CD1c-positive myeloid dendritic cell (primary cell): ENCODE data around the gene UVSSA.
"Not testable (repeated sequence)": the region's sequence is repeated elsewhere in the genome, so short reads cannot be mapped to it uniquely, and the experiment has no call there.

Source experiments
- DNase-seq: peaks from one replicate; pipeline ENCODE4 v3.0.0-alpha.2; 2016; ENCODE audit errors: extremely low spot score

UVSSA gene

DNA sequence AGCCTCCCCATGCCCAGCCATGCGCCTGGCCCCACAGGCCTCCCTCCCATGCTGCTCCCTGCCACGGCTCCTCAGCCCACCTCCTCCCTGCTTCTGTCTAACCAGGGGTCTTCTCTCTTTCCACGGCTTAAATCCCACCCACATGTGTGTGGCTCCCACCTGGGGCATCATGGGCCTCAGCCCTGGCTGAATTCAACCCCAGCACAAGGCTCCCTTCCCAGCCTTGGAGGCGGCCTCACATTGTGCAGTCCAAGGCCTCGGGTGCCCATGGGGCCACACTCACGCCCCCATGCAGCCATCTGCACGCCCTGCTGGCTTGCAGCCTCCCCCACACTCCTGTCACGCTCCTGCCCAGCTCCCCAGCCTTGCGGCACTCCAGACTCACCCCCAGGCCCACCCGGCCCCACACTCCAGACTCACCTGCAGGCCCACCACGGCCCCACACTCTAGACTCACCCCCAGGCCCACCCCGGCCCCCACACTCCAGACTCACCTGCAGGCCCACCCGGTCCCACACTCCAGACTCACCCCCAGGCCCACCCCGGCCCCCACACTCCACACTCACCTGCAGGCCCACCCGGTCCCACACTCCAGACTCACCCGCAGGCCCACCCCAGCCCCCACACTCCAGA lies 30.4 kb upstream of the UVSSA start:
- DNase-seq = no peak

DNA sequence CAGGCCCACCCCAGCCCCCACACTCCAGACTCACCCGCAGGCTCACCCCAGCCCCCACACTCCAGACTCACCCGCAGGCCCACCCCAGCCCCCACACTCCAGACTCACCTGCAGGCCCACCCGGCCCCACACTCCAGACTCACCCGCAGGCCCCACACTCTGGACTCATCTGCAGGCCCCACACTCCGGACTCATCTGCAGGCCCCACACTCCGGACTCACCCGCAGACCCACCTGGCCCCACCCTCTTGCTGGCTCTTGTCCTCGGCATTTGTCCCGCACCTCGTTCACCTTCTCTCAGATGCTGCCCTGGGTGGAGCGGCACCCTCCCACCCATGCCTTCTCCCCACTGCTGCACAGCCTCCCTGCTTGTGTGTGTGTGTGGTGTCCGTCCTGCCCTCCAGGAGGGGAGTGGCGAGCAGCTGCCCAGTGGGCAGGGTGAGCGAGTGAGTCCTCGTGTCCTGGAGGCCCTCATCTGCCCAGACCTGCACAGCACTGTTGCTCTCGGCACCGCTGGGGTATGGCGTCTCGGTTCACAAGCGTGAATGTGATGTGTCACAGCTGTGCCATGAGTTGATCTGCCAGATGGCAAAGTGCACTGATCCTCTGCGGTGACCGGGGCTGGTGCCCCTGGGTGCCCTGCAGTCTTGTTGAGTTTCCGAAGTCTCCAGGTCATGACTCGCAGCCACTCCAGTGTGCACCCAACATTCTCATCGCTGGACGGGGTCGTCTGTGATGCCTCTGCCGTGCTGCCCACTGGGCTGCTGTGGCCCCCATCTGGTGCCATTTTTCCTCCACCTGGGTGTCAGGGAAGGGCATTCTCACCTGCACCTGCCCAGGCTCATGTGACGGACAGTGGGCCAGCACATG lies 29.6 kb upstream of the UVSSA start:
- DNase-seq = no peak

DNA sequence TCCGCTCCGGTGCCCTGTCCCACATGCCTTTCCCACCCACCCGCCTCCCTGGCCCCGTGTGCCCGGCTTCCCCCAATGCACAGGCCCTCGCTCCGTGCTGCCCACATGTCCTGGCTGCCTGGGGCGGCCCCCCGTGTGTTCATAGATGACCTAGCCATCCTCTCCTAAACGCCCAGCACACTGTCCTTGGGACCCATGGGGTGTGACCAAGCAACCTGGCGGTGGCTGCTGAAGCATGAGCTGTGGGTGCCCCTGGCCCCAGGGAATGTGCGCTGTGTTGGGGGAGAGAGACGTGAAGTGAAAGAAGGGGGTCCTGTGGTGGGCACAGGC lies 29.0 kb upstream of the UVSSA start:
- no peak for DNase-seq

DNA sequence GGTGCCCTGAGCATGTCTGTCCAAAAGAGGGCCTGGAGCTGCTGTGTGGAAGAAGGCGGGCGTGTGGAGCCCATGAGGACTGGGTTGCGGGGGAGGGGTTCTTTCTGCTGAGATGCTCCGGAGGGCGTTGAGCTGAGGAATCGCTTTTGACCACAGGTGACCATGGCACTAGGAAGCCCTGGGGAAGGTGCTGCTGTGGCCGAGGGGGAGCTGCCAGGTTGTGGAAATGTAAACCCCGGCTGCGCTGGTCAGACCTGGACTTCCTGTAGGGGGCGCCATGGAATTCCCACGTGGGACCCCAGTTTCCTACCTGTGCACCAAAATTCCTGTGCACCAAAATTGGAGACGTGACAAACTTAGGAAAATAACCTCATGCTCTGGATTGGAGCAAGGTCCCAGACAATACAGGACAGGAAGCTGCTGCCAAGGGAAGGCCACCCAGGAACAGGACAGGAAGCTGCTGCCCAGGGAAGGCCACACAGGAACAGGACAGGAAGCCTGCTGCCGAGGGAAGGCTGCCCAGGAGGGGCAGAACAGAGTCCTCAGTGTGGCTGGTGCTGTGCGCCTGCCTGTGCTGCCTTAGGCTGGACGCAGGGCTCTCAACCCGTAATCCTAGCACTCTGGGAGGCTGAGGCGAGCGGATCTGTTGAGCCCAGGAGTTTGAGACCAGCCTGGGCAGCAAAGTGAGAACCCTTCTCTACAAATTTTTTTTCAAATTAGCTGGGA lies 28.4 kb upstream of the UVSSA start:
- DNase-seq = no peak

DNA sequence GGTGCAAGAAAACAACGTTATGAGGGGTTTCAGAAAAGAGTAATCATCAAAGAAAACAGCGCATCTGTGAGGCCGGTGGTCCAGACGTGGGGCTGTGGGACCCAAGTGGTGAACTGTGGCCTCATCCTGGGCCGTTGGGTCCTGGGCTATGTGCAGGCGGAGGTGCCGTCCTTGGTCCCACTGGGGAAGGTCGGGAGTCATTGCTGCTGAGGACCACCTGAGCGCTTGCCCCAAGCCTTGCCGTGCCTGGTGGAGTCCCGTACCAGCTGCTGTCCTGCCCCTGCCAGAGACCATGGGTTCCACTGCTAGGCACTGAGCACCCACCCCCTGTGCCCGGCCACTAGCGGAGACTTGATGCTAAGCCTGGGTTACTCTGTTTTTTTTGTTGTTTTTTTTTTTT lies 25.5 kb upstream of the UVSSA start:
- DNase-seq = no peak

DNA sequence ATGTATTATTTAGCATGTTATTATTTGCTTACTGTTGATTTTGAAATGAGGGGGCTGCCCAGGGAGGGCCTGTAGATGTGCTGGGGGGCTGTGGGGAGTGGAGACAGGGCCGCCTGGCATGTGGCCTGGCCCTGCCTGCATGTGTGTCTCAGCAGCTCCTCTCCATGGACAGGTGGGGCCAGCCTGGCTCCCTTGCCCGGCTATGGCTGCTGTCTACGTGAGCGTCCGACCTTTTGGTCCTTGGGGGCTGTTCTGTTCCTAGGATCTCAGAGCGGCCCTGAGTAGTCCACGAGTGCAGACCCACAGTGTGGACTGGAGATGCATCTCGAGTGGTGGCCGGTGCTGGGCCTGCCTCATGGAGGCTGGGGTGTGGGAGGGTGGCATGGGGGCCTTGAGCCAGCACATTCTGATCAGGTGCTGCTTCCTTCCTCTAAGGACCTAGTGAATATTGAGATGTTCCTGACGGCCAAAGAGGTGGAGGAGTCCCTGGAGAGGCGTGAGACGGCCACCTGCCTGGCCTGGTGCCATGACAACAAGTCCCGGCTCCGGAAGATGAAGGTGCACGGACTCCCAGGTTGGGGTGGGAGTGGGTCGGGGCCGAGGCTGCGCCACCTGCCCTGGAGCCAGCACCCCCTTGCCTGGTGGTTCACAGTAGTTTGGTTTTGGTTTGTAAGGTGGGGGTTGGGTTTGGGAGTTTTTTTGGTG lies 24.9 kb upstream of the UVSSA start:
- DNase-seq = no peak

DNA sequence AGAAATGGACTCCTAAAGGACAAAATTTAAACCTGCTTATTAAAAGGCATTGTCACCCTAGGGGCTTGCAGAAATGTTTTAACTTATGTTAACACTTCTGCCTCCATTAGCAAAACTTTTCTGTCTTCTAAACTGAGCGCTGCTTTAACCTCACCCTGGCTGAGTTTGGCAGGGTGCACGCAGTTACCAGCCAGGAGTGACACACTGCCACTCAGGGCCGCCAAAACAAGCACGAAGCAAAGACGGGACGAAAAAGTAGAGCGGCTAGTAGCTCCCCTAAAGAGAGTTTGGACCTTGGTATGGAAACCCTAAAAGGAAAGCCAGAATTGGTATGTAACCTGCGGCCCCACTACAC lies 23.8 kb upstream of the UVSSA start:
- DNase-seq = no peak

DNA sequence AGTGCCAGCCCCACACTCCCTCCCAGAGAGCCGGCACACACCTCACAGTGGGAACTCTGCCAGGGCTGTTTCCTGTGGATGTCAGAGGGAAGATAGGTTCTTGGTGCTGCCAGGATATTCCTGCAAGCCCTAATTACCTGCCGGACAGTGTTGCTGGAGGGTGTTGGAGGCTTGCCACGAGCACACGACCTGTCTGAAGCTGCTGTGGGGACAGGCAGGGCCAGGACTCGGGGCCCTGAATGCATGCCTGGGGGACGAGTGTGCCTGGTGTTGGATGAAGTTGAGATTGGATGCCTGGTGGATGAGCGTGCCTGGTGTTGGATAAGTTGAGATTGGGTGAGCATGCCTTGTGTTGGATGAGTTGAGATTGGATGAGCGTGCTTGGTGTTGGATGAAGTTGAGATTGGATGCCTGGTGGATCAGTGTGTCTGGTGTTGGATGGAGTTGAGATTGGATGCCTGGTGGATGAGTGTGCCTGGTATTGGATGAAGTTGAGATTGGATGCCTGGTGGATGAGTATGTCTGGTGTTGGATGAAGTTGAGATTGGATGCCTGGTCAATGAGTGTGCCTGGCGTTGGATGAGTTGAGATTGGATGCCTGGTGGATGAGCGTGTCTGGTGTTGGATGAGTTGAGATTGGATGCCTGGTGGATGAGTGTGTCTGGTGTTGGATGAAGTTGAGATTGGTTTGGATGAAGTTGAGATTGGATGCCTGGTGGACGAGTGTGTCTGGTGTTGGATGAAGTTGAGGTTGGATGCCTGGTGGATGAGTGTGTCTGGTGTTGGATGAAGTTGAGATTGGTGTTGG lies 23.2 kb upstream of the UVSSA start:
- no peak for DNase-seq

DNA sequence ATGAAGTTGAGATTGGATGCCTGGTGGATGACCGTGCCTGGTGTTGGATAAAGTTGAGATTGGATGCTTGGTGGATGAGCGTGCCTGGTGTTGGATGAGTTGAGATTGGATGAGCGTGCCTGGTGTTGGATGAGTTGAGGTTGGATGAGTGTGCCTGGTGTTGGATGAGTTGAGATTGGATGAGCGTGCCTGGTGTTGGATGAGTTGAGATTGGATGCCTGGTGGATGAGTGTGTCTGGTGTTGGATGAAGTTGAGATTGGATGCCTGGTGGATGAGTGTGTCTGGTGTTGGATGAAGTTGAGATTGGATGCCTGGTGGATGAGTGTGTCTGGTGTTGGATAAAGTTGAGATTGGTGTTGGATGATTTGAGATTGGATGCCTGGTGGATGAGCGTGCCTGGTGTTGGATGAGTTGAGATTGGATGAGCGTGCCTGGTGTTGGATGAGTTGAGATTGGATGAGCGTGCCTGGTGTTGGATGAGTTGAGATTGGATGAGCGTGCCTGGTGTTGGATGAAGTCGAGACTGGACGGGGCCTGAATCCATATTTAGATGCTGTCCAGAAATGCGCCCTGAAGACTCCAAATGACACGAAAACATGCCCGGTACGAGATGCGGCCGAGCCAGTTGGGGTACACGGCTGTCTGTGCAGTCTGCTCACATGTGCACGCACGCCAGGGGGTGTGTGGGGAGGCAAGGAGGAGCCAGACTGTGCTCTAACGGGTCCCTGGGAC lies 22.4 kb upstream of the UVSSA start:
- not testable (repeated sequence) for DNase-seq

DNA sequence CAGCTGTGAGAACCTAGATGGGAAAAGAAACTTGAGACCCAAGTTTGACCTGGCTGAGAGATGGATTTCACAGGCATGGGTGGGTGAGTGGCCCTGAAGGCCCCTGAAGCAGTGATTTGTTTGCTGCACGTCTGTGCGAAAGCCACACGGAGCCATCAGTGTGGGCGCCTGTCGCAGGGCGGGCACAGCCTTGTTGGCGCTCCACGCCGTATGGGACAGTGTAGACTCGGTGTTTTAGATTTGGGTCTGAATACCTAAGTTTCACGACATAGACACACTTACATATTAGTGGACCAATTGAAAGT lies 21.9 kb upstream of the UVSSA start:
- DNase-seq = no peak

DNA sequence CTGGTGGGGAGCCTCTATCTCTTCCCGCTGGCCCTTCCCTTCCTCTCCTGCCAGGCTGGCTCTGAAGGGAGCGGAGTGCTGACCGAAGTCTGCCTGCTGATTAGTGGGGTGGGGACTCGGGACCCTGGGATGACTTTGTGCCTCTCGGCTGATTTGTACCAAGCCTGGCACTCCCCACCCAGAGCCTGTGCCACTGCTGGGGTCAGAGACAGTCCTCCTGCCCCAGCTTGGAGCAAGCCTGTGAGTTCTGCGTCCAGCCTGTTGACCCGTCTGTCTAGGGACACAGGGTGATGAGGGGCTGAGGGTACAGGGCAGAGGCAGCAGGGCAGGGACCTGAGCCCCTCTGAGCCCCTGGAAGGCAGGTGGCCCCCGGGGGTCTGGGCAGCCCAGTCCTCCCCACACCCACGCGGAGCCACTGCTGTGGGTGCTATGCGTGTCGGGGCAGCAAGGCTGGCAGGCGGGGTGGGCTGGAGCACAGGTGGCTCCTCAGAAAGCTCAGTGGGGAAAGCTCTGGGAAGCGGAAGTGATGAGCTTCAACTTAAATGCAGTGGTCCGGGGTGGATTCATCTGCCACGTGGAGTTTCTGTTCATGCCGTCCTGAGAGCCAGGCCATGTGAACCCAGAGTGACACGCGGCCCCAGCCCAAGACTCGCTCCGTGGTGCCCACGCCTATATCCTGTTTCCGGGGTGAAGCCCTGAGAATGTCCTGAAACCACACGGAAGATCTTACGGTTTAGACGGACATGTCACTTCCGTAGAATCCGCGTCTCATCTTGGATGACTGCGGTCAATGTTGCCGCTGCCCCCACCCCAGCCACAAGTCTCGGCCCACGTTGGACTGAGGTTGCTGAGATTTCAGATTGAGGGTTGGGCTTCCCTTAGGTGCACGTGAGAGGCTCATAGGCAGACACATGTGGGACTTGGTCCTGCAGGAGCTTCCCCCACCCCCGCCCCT lies 21.1 kb upstream of the UVSSA start:
- no peak for DNase-seq

DNA sequence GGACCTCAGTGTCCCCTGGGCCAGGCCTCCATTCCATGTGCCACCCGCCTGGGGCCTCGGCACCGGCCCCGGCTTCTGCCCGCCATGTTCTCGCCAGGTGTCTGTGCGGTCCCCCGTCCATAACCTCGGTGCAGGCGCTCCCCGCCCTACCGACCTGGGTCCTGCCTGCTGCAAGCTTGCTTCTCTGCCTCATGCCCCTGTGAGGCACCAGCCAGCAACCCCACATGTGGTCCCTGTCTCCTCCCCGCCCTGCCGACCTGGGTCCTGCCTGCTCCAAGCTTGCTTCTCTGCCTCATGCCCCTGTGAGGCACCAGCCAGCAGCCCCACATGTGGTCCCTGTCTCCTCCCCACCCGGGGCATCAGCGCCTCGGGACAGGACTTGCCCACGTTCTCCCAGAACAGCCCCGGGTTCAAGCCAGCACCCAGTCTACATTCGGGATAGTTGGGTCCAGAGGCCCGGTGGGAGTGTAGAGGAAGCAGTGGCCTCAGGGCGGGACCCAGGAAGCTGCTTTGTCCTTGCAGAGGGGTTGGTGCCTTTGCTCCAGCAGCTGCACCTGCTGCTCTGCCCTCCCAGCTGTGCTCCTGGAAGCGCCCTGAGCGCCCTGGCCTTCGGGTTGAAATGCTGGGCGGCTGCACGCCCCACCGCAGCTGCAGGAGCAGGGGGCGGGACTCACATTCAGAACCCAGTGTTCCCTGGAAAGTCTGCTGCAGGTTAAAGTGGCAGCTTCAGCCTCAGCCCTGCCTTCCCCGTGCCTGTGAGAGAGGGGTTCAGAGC lies 20.1 kb upstream of the UVSSA start:
- DNase-seq = no peak

DNA sequence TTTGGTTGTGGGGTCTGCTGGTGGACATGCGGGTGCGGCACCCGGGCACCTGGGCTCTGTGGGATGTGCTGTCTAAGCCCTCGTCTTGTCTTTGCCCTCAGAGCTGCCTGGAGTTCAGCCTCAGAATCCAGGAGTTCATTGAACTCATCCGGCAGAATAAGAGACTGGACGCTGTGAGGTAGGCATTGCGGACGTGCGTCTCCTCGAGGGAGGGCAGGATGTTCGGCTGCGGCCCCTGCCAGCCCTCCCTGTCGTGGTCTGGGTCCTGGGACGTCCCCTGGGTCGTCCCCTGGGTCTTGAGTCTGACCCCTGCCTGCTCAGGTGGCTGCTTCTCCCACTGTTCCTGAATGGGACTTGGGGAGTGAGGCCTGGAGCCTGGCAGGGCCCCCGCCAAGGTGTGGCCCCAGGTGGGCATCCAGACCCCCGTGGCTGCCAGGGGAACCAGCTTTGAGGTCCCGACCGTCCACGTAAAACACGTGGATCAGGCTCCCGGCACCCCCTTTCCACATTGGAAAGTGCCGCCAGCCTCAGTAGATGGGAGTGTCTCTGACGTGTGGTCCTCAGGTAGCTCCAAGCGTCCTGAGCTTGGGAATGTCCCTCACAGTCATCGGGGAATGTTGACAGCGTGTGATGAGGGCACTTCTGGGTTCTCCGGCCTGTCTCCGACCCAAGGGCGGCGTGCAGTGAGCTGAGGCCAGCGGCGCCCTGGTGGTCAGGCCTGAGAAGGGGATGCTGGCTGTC lies 19.3 kb upstream of the UVSSA start:
- DNase-seq = no peak

DNA sequence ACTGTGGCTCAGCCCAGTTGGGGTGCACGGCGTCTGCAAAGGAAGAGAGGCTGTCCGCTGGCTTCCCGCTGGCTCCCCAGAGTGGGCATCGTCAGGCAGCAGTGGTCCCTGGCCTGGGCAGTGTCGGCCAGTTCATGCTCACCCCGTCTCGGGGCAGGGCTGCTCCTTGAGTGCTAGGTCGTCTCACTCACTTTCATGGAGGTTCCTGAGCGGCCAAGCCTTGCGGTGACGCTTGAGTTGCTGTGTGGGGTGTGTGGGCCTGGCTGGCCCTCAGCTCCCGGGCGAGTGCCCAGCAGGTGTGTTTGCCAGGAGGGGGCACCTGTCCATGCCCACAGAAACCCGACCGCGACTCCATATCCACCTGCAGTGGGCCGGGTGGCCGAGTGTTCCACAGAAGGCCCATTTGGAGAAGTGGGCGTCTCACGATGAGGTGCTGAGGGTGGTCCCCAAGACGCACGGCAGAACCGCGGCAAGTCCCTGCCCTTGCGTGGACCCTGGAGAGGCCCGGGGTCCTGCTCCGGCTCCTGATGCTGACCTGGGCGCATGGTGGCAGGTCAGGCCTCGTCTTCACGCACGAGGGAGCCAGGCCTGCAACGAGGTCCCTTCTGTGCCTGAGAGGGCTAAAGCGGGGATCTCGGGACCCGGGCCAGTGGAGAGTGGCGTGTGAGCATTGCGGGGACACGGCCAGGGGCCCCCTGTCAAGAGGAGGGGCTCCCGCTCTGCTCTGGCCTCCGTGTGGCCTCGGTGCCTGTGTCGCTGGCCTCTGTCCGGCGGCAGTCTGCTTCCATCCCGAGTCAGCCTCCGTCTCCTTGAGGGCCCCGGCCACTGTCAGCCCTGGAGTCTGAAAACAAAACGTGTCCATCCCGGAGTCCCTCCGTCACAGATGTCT lies 18.5 kb upstream of the UVSSA start:
- DNase-seq = no peak

DNA sequence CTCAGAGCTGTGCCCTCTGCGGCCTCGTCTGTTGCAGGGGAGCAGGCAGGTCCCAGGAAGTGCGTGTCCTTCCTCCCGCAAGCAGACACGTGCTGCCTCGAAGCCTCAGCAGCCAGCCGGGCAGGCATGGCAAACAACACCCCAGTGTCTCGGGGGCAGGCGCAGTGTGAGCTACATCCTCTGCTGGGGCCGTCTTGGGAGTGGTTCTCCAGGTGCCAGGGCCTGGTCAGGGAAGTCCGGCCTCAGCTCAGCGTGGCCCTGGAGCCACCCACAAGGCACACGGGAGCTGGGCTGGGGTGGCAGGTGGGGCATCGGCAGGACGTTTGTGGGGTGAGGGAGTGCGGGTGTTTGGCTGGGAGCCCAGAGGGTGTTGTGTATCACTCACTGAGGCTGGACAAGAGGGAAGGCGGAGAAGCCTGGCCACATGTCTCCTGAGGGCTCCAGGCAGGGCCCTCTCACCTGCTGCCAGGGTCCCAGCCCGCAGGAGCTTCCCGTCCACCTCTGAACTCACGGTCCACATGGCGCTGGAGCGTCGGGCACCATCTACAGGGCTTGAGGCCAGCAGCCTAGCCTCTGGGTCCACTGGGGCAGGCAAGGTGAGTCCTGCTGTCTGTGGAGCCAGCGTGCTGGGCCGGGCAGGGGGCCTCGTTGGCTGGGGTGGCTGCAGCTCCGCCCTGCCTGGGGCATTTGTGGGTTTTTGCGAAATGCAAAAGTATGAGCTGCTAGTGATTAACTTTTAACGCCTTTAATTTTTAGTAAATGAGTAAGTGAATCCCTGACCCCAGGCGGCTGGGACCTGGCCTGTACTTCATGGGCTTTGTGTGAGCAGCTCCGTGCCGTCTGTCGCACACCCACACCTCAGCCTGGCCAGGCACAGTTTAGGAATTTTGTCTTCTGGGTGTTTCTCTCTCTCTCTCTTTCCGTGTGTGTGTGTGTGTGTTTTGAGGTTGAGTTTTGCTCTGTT lies 17.3 kb upstream of the UVSSA start:
- DNase-seq = no peak
